ENCODE measurements around the gene ARHGAP19. TPM values are rescaled to one million over a fixed set of nuclear protein-coding genes. Genes with fewer than 3 reads are reported as not detected.

ARHGAP19 gene
- total and polyA plus RNA-seq, 2 donors (not counting 1 experiment from before 2014, with no cell fraction given): 5.6 to 7.4 TPM

DNA sequence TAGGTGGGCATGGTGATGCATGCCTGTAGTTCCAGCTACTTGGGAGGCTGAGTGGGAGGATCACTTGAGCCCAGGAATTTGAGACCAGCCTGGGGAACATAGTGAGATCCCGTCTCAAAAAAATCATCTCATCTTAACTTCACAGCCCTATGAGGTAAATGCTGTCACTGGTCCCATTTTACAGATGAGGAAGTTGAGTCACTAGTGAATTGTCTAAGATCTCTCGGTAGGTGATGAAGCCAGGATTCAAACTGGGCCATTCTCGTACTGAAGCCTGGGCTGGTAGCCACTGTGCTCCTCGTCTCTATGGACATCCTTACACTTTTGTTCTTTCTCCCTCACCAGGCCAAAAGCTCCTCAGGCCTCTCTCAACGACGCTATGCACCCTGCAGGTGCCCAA, 113.1 kb downstream of the ARHGAP19 start:
- Histone ChIP-seq H3K9ac (ENCODE audit: insufficient read depth, low read length) (no peak overlapping the region), H2AFZ (ENCODE audit: low read length) (no peak overlapping the region), H4K20me1 (ENCODE audit: control insufficient read depth, extremely low read depth, insufficient read depth, low read length) (no peaks in the 10 kb centered on the region), H3K36me3 (ENCODE audit: control insufficient read depth, insufficient read depth, low read length) (no peaks in the 10 kb centered on the region), H3K9me3 (ENCODE audit: control insufficient read depth, insufficient read depth, low read depth, low read length) (no peaks in the 10 kb centered on the region), H3K4me1 (ENCODE audit: control insufficient read depth, extremely low read depth, insufficient read depth, low read length) (no peaks in the 10 kb centered on the region), H3K79me2 (ENCODE audit: control insufficient read depth, insufficient read depth, low read length) (no peaks in the 10 kb centered on the region), H3K27me3 (ENCODE audit: control insufficient read depth, insufficient read depth, low read length) (peaks cover 17% of the 10 kb centered on the region), H3K27ac (ENCODE audit: insufficient read depth, low read length) (no peak overlapping the region), H3K4me3 (replicated peaks in 1 of 4; ENCODE audit: control extremely low read depth in 1 of 4, insufficient read depth in 1 of 4, low read depth in 3 of 4, low read length in 4 of 4) (no peak overlapping the region), H3K4me2 (ENCODE audit: extremely low read depth, insufficient read depth, low read length) (no peak overlapping the region)
- TF ChIP-seq EZH2 (IDR thresholded peaks at IDR 0.05; ENCODE audit: low read length, missing control alignments): no peak
- TF ChIP-seq, protein P1, sequence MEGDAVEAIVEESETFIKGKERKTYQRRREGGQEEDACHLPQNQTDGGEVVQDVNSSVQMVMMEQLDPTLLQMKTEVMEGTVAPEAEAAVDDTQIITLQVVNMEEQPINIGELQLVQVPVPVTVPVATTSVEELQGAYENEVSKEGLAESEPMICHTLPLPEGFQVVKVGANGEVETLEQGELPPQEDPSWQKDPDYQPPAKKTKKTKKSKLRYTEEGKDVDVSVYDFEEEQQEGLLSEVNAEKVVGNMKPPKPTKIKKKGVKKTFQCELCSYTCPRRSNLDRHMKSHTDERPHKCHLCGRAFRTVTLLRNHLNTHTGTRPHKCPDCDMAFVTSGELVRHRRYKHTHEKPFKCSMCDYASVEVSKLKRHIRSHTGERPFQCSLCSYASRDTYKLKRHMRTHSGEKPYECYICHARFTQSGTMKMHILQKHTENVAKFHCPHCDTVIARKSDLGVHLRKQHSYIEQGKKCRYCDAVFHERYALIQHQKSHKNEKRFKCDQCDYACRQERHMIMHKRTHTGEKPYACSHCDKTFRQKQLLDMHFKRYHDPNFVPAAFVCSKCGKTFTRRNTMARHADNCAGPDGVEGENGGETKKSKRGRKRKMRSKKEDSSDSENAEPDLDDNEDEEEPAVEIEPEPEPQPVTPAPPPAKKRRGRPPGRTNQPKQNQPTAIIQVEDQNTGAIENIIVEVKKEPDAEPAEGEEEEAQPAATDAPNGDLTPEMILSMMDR (conservative IDR thresholded peaks at IDR 0.05 in 1 of 2, IDR thresholded peaks at IDR 0.05 in 1 of 2; ENCODE audit: low read depth in 1 of 2, low read length in 2 of 2): no peak
- DNase-seq (ENCODE audit: low read depth in 2 of 2): no peak

DNA sequence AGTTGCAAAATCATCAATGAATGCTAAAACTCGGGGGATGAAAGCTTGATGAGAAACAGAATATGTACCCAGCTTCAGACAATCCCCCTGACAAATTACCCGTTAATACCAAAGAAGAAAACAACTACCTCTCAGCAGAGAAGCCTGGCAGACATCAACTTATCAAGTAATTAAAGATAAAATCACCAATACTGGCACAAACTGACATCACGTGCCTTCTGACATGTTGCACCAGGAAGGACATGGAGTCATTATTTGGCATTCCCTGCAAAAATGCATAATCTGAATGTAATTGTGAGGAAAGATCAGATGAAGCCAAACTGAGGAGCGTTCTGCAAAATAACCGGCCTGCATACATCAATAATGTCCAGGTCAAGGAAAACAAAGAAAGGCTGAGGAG, 114.4 kb downstream of the ARHGAP19 start:
- Histone ChIP-seq H3K4me3 (replicated peaks in 1 of 4; ENCODE audit: control extremely low read depth in 1 of 4, insufficient read depth in 1 of 4, low read depth in 3 of 4, low read length in 4 of 4) (no peak overlapping the region), H4K20me1 (ENCODE audit: control insufficient read depth, extremely low read depth, insufficient read depth, low read length) (no peaks in the 10 kb centered on the region), H3K36me3 (ENCODE audit: control insufficient read depth, insufficient read depth, low read length) (no peaks in the 10 kb centered on the region), H3K27ac (ENCODE audit: insufficient read depth, low read length) (no peak overlapping the region), H2AFZ (ENCODE audit: low read length) (no peak overlapping the region), H3K9me3 (ENCODE audit: control insufficient read depth, insufficient read depth, low read depth, low read length) (no peaks in the 10 kb centered on the region), H3K4me1 (ENCODE audit: control insufficient read depth, extremely low read depth, insufficient read depth, low read length) (no peaks in the 10 kb centered on the region), H3K4me2 (ENCODE audit: extremely low read depth, insufficient read depth, low read length) (no peak overlapping the region), H3K79me2 (ENCODE audit: control insufficient read depth, insufficient read depth, low read length) (no peaks in the 10 kb centered on the region), H3K27me3 (ENCODE audit: control insufficient read depth, insufficient read depth, low read length) (peaks cover 12% of the 10 kb centered on the region), H3K9ac (ENCODE audit: insufficient read depth, low read length) (no peak overlapping the region)
- no peak for TF ChIP-seq EZH2 (IDR thresholded peaks at IDR 0.05; ENCODE audit: low read length, missing control alignments)
- TF ChIP-seq, protein P1 (conservative IDR thresholded peaks at IDR 0.05 in 1 of 2, IDR thresholded peaks at IDR 0.05 in 1 of 2; ENCODE audit: low read depth in 1 of 2, low read length in 2 of 2): no peak
- DNase-seq (ENCODE audit: low read depth in 2 of 2): no peak

DNA sequence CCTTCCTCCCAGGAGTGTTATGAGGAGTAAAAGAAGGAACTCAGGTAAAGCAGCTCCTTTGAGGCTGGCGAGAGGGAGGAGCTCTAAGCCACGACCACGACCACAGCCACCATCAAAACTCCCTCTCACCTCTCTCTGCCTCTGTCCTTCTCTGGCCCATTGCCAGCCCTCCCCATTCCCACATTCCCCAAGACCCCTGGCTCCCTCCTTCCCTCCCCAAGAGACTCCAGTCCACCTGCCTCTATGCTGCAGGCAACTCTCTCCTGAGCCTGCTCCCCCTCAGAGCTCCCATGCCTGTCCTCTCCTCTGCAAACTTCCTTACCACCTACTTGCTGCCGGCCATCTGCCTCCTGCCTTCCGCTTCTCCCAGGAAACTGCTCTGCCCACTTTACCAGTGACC, 116.2 kb downstream of the ARHGAP19 start:
- H3K27me3 ChIP-seq (ENCODE audit: control insufficient read depth, insufficient read depth, low read length): peaks cover 12% of the 10 kb centered on the region

More for the DNA sequence above, 116.2 kb downstream of the ARHGAP19 start:
- Histone ChIP-seq H3K9me3 (ENCODE audit: control insufficient read depth, insufficient read depth, low read depth, low read length) (no peaks in the 10 kb centered on the region), H3K36me3 (ENCODE audit: control insufficient read depth, insufficient read depth, low read length) (no peaks in the 10 kb centered on the region), H3K4me1 (ENCODE audit: control insufficient read depth, extremely low read depth, insufficient read depth, low read length) (no peaks in the 10 kb centered on the region), H3K79me2 (ENCODE audit: control insufficient read depth, insufficient read depth, low read length) (no peaks in the 10 kb centered on the region), H3K27ac (ENCODE audit: insufficient read depth, low read length) (no peak overlapping the region), H4K20me1 (ENCODE audit: control insufficient read depth, extremely low read depth, insufficient read depth, low read length) (no peaks in the 10 kb centered on the region), H2AFZ (ENCODE audit: low read length) (no peak overlapping the region), H3K9ac (ENCODE audit: insufficient read depth, low read length) (no peak overlapping the region), H3K4me3 (replicated peaks in 1 of 4; ENCODE audit: control extremely low read depth in 1 of 4, insufficient read depth in 1 of 4, low read depth in 3 of 4, low read length in 4 of 4) (no peak overlapping the region), H3K4me2 (ENCODE audit: extremely low read depth, insufficient read depth, low read length) (no peak overlapping the region)
- TF ChIP-seq, protein P1 (conservative IDR thresholded peaks at IDR 0.05 in 1 of 2, IDR thresholded peaks at IDR 0.05 in 1 of 2; ENCODE audit: low read depth in 1 of 2, low read length in 2 of 2): no peak
- no peak for TF ChIP-seq EZH2 (IDR thresholded peaks at IDR 0.05; ENCODE audit: low read length, missing control alignments)
- DNase-seq (ENCODE audit: low read depth in 2 of 2): no peak
